Measurements from ENCODE around the gene TRIM8.

Gene TRIM8

DNA sequence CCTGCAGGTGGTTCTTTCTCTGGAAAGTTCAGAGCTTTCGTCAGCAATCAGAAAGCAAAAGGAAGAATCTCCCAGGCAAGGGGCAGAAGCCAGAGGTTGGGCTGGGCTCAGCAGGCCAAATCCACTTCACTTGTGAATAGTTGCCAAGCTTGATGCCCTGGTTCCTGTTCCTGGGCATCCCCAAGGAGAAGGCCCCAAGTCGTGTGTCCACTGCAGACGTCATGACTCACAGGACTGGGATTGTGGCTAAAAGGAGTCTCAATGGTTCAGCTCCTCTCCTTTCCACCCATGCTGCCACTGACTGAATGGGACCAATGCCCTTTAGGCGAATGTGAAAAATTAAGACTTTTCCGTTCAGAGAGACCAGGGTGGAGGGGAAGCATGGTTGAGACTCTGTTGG, 38.6 kb upstream of the TRIM8 start:
- DNase-seq (ENCODE audit: extremely low spot score) = no peak
- TF ChIP-seq CTCF (IDR thresholded peaks at IDR 0.05; ENCODE audit: control extremely low read depth, extremely low read depth, low read depth, missing control alignments) = no peak
- ChIA-PET CTCF (interaction anchor here (0.7 to 2.0 kb wide), 5 partner anchors 9 to 183 kb away, joined by 3 to 7 read pairs (median 4); partner anchors contain the start of gene SUFU), POLR2A (no interaction called here)

DNA sequence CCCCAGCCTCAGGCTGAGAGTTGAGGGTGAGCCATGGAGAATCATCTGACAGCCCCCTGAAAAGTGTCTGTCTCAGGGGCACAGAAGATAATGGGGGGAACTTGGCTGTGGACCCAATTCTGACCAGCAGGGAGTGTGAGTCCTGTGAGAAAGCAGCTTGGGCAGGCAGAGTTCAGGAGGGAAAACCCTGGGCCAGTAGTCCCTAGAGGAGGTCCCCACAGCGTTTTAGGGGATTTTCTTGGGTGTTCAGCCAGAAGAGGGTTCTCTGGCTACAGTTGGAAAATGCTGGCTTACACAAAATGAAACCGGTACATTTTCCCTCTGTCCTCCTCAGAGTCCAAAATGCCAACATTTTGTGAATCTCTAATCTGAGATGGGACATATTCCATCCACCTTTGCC, 35.8 kb upstream of the TRIM8 start:
- ChIA-PET POLR2A (no interaction called here), CTCF (interaction anchor here (0.9 to 1.9 kb wide), 6 partner anchors 12 to 130 kb away, joined by 3 to 5 read pairs (median 4); partner anchors contain the start of gene SUFU)
- peak; percentile 33 for TF ChIP-seq CTCF (IDR thresholded peaks at IDR 0.05; ENCODE audit: control extremely low read depth, extremely low read depth, low read depth, missing control alignments)
- DNase-seq (ENCODE audit: extremely low spot score) = peak; percentile 66

- DNase-seq (ENCODE audit: extremely low spot score) = no peak
- no peak for TF ChIP-seq CTCF (IDR thresholded peaks at IDR 0.05; ENCODE audit: control extremely low read depth, extremely low read depth, low read depth, missing control alignments)
- ChIA-PET CTCF (interaction anchor here (1.1 to 2.0 kb wide), 4 partner anchors 8 to 108 kb away, joined by 3 to 8 read pairs (median 4); partner anchors contain the start of gene ACTR1A), POLR2A (no interaction called here)
These were observed 33.8 kb upstream of the TRIM8 start for GRCh38 chr10:102610441-102610887.

DNA sequence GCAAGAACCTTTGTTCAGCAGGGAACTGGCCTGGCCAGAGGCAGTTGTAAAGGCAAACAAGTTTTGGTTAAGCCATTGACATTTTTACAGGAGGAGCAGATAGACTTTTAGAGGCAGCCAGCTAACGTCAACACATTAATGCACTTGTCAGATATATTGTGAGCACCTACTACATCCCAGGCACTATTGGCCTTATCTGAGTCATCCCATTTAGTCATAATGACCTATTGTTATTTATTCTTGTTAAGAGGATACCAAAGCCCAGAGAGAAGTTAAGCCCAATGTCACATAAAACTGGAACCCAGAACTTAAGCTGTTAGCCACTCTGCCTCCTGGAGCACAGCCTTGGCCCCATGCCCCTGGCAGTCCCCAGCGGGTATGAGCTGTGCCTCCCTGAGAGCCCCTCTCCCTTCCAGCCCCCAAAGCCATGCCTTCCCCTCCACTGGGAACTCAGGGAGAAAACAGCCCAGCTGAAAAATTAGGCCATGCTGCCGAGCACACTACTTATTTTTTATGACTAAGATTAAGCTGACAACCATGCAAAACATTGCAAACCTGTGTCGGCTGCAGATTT, 32.7 kb upstream of the TRIM8 start:
- ChIA-PET POLR2A (no interaction called here), CTCF (interaction anchor here (1.0 to 2.0 kb wide), 7 partner anchors 9 to 109 kb away, joined by 3 to 8 read pairs (median 4); partner anchors contain the start of gene ACTR1A)
- no peak for TF ChIP-seq CTCF (IDR thresholded peaks at IDR 0.05; ENCODE audit: control extremely low read depth, extremely low read depth, low read depth, missing control alignments)
- DNase-seq (ENCODE audit: extremely low spot score) = no peak

DNA sequence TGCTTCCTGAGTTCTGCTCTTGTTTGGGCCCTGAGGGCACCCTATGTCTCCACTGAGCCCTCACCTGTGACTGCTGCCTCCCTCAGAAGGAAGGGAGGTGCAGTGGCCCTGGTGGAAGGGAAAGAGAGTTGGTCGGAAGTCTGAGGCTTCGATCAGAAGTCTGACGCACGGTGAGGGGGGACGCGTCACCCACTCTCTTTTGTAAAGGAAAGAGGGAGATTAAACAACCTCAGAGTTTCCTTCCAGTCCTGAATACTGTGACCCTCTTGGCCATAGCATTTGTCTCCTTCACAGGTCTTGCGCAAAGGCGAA, 31.4 kb upstream of the TRIM8 start:
- ChIA-PET CTCF (interaction anchor here (1.3 kb wide), 1 partner anchor 17 kb away, joined by 6 read pairs; no protein-coding TSS in a partner anchor), POLR2A (no interaction called here)
- TF ChIP-seq CTCF (IDR thresholded peaks at IDR 0.05; ENCODE audit: control extremely low read depth, extremely low read depth, low read depth, missing control alignments) = no peak
- DNase-seq (ENCODE audit: extremely low spot score) = no peak

DNA sequence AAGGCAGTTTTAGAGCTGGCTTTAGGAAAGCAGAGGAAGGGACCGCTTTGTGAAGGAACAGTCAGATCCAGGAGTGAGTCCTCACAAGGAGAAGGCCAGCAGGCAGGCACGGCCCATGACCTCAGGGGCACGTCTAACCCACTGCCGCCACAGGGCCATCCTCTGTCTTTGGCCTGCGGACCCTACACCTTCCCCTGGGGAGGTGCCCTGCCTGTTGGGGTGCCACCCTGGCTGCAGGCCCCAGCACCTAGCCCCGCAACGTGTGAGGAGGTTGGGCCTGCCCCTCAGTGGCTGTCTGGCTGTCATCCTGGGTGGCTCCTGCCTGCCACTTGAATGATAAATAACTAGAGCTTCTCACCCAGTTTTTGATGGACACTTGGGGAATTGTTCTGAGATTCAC, 31.0 kb upstream of the TRIM8 start:
- no peak for TF ChIP-seq CTCF (IDR thresholded peaks at IDR 0.05; ENCODE audit: control extremely low read depth, extremely low read depth, low read depth, missing control alignments)
- ChIA-PET CTCF (interaction anchor here (1.3 to 1.7 kb wide), 2 partner anchors 11 to 17 kb away, joined by 4 to 6 read pairs; no protein-coding TSS in a partner anchor), POLR2A (interaction anchor here (0.7 kb wide), 1 partner anchor 109 kb away, joined by 4 read pairs; no protein-coding TSS in a partner anchor)
- no peak for DNase-seq (ENCODE audit: extremely low spot score)

Data from GM10248 (cell line).